ENCODE data around the gene OTOP2.

The OTOP2 gene, protein sequence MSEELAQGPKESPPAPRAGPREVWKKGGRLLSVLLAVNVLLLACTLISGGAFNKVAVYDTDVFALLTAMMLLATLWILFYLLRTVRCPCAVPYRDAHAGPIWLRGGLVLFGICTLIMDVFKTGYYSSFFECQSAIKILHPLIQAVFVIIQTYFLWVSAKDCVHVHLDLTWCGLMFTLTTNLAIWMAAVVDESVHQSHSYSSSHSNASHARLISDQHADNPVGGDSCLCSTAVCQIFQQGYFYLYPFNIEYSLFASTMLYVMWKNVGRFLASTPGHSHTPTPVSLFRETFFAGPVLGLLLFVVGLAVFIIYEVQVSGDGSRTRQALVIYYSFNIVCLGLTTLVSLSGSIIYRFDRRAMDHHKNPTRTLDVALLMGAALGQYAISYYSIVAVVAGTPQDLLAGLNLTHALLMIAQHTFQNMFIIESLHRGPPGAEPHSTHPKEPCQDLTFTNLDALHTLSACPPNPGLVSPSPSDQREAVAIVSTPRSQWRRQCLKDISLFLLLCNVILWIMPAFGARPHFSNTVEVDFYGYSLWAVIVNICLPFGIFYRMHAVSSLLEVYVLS

DNA sequence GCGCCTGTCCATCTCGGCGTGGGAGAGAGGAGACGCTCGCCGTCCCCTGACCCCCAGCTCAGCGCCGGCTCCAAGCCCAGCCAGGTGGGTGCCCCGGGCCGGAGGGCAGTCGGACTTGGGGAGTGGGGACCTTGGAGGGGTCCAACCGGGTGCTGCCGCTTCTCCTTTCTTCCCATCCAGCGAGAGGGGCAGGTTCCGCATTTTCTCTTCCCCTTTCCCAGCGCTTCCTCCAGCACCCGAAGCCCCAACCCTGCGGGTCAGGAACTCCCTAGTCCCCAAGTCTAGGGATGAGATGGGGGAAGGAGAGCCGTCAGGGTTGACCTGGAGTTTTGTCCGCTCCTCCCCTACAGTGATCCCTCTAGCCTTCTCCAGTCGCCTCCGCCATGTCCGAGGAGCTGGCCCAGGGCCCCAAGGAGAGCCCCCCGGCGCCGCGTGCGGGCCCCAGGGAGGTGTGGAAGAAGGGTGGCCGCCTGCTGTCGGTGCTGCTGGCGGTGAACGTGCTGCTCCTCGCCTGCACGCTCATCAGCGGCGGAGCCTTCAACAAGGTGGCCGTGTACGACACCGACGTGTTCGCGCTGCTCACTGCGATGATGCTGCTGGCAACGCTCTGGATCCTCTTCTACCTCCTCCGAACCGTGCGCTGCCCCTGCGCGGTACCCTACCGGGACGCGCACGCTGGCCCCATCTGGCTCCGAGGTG, at the start of gene OTOP2:
TSS of gene OTOP2 (plus strand) at position 24 of the 699 bp plus-strand sequence. CDS start at position 384, 360 bp downstream.
- no peak for DNase-seq

DNA sequence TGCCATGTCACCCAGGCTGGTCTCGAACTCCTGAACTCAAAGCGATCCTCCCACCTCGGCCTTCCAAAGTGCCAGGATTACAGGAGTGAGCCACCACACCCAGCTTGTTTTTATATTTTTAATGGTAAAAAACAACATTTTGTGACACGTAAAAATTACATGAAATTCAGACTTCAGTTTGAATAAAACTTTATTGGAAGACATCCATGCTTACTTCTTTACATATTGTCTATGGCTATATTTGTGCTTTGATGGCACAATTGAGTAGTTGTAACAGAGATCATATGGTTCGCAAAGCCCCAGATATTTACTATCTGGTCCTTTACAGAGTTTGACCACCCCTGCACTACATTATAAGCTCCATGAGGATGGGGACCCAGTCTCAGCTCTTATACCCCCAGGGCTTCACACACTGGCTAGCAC, 49.4 kb upstream of the OTOP2 start:
- DNase-seq: no peak

DNA sequence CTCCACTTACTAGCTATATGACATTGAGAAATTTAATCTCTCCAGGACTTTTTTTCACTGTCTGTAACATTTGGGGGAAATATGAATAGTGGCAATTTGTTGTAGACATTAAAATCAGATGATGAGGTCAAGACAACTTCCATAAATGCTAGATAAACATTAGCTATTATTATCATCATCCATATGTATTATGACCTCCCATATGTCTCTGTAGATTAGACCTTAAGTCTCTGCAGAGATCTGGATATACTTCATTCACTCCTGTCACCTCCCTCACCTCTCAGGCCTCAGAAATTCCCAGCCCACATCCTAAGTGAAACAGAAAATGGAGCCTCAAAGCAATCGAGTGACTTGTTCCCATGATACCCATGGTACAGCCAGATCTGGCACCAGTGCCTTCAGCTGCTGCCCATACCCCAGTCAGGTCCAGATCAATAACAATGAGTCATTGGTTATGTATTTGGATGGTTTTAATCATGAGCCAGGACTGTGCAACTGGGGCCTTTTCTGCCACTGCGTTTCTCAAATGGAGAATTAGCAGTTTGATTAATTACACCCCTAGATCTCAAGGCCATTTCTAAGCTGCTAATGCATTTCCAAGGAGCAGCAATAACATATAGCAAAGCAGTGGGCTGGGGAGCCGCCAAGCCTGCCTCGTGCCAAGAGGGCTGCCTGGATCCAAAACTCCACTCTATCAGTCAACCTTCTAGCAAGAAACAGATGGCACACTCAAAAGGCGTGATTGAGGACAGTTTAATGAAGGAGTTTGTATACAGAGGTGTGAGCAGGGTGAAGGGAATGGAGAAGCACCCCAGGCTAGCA, 48.7 kb upstream of the OTOP2 start:
- DNase-seq: no peak

DNA sequence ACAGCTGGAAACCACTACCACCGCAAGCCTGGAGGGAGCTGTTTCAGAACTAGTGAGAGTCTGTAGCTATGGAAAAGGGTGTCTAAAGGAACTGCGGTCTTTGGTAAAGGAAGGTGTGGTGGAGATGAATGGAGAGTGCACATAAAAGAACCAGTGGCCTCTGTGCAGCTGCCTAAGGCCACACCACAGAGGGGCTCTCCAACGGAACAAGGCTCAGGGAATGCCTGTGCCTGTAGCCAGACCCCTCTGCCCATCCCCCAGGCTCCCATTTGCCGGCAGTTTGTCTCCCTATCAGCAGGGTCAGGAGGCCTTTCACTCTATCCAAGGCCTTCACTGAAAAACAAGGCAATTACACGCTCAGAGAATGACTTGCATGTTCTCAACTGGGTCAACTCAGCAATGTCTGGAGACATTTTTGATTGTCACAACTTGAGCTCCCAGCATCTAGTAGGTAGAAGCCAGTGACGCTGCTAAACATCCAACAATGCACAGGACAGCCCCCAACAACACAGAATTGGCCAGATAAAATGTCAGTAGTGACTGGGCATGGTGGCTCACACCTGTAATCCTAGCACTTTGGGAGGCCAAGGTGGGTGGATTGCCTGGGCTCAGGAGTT, 48.0 kb upstream of the OTOP2 start:
- DNase-seq: no peak

DNA sequence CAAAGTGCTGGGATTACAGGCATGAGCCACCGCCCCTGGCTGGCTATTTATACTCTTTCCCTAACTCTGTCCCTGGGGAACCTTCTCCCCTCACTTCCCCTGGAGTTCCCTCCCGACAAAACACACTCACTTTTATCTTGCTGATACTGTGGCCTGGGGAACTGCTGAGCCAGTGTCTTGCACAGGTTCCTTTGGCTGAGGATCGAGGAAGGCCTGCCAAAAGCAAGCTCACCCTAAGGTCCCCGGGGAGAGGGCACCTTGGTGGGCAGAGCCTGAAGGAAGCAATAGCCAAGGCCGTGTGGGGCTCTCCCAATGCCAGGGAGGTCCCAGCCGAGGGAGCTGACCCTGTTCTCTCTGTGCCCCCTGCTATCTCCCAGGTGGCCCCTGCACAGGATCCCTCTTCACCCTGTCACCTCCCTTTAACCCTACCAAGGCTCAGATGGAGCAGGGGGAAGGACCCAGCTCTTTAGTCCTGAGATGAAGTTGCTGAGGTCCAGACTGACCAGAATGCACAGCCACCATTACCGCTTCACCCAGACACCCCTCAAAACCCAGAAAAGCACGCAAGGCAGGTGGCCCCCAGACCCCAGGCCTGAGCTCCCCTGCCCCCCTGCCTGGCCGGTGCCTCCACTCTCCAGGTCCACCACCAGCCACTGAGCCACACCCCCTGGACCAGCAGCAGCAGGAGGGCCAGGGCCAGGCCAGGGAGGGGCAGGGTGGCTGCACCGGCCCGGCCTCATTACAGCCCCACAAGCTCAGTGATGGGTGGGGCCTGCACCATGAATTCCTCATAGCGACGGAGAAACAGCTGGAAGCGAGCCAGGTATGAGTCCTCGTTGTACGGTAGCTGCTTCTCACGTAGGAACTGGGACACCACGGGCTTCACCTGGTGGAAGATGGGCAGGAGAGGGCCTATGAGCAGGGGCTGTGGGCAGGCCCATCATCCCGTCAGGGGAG, 46.2 kb upstream of the OTOP2 start:
- DNase-seq: no peak

DNA sequence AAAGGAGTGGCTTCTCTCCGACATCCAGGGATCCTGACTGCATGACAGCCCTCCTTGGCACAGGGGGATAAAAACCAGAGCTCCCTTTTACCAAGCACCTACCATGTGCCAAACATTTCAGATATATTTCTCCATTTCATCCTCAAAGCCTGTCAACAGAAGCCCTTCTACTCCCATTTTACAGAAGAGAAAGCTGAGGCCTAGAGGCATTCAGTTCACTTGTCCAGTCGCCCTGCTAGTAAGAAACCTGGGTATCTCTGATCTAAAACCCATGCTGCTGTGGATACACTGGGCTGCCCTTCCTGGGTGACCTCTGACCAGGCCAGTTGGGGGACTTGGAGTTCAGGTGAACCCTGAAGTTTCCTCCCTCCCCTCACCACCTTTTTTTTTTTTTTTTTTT, 45.4 kb upstream of the OTOP2 start:
- no peak for DNase-seq

DNA sequence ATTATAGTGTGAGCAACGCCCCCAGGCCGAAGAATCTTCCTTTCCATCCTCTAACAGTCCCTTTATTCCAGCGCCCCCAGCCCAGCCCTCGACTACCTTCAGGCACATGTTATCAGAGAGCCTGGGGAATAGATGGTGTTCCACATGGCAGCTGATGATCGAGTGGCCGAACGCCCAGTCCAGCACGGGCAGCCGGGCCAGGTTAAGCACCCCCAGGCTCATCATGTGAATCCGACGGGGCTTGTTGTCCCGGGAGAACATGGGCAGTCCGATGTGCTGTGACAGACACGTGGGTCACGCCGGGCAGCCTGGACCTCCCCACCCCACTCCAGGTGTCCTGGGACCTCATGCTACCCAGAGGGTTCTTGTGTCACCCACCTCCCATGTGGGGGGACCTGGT, 44.8 kb upstream of the OTOP2 start:
- DNase-seq: no peak

DNA sequence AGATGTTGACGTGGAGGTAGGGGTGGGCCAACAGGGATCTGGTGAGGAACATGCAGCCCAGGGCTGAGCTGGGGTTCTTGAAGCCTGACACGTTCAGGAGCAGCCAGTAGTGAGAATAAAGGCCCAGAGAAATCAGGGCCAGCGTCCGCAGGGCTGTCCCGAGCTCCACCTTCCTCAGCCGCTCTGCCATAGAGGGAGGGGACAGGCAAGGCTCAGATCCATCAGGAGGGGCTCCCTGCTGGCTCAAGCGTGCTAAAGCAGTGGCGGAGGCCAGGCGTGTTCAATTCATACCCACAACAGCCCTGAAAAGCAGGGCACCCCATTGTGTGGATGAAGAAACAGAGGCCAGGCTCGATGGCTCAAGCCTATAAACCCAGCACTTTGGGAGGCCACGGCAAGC, 43.0 kb upstream of the OTOP2 start:
- DNase-seq: no peak

DNA sequence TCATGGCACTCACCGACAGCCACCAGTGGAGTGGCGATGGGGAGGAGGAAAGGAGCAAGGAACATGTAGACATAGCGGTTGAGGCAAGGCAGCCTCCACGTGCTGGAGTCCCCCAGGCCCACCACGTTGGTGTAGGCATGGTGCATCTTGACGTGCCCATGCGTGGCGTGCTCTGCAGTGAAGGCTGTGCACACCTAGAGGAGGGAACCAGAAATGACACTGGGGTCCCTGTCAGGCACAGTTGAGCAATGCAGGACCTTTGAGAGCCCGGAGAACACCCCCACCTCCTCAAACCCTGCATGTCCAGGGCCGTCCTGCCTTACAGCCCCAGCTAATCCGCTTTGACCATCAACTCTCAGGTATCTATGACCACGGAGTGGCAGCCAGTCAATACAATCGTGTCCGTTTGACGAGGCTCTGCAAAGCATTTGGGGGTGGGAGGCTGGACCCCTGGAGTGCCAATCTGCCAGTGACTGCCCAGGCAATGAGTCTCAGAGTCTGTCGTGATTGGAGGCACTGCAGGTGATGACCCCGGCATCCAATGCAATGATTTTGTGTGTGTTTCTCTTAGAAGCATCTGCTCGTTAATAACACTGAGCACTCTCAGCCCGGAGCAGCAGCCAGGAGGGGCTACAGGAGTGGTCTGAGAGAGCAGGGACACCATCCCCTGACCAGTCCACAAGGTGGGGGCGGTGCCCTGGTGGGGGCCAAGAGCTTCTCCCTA, 41.4 kb upstream of the OTOP2 start:
- no peak for DNase-seq

DNA sequence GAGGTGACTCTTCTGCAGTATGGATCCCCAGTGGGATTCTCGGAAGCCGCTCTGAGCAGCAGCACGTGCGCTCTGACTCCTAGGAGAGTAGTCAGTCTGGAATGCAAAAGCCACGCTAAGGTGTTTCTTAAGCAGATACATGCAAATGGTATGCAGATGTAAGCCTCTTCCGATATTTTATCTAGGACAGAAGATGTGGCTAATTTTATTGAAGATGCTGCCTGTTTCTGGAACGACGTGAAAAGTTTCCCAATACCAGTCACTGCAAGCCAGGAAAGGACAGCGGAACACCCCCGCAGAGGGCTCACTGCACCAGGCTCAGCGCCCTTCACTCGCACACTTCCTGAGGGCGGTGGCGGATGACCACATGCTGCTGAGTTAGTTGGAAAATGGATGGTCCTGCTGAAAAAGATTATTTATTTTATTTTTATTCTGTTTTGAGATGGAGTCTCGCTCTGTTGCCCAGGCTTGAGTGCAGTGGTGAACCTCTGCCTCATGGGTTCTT, 40.8 kb upstream of the OTOP2 start:
- no peak for DNase-seq

DNA sequence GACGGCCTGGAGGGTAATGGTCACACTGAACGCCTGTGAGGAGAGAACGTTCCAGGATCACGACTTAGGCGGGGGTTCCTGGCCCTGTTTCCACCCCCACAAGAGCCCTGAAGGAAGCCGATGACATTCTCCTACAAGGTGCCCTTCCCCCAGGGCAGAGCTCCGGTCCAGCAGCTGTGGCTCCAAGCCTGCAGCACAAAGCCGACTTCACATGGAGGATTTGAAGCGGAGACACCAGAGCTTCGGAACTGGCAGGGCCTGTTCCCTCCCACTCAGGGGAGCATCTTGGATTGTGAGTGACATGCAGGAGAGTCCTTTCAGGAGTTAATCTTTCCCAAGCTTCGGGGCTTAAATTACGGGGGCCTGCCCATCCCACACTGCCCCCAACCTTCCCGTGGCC, 35.6 kb upstream of the OTOP2 start:
- no peak for DNase-seq

DNA sequence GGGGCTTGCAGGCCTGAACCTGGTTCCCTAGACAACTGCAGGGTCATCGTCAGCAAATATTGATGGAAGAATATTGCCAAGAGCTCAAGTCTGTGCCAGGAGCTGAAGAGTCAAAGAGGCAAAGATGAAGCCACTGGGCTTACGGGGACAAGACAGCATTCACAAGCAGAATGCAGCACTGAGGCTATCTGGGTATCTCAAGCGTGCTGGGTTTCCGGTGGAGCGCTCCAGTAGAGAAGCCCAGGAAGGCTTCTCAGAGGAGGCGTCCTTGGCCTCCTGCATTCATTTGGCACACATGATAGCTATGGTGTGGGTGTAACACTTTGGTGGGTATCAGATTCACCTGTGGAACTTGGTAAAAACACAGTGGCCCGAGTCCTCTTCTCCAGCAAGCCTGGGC, 33.5 kb upstream of the OTOP2 start:
- no peak for DNase-seq

DNA sequence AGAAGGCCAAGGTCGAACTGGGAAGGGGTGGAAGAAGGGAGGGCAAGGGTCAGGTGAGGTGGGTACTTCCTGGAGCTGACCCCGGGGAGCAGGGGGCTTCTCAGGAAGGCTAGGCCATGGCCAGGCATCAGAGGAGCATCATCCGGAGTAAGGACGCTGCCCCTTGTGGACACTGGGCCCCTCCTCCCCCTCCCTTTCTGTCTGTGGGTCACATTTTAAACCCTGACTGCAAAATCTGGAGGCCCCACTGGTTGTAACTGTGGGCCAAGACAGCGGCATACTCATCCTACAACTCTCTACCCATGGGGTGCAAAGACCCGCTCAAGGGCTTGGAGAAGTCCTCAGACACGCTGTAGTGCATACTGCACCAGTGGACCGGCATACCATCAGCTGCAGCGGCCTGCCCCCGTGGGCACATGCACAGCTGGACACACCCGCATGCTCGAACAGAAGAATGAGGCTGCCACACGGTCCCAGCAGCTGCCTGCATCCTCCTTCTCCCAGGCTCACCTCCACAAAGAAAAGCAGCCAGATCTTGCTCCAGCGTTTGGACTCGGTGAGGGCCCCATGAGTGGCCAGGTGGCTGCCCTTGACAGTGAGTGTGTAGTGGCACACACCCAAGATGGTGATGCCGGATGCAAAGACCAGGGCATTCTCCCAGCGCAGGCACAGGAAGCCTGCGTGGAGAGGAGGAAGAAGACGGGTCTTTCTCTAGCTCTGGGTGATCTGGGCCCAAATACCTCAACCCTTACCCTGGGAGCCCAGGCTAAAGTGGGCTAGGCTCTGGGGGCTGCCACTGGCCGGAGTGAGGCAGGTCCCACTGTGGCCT, 31.8 kb upstream of the OTOP2 start:
- DNase-seq: no peak

DNA sequence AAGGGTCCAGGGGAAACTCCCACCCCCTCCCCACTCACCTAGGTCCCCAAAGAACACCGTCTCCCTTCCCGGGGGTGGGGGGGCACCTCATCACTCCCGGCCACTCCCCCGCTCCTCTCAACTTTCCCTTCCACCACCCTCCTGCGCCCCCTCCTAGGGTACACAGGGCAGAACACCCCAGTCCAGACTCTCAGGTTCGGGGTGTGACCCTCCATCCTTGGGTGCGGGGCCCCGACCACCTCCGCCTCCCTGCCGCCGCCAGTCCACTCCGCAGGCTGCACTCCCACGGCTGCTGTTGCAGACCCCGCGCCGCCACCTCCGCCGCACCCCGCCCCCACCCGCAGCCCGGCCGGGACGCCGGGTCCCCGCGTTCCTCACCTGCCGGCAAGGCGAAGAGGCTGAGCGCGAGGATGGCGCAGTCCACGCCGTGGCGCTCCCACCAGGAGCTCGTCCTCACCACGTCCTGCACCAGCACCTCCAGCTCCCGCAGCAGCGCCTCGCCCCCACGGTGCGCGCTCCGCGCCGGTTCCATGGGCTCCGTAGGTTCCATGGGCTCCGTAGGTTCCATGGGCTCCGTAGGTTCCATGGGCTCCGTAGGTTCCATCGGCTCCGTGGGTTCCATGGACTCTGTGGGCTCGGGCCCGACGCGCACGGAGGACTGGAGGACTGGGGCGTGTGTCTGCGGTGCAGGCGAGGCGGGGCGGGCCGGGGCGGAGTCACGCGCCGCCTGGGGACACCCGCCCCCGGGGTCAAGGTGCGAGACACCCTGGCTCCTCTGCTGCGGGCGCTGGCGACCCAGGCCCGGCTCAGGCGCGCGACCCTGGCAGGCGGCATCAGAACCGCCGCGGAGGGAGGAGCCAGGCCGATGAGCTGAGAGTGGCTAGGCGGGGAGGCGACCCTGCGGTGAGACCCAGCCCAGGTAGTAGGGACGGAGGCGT, 30.8 kb upstream of the OTOP2 start, which contains the start of gene FADS6:
TSS of gene FADS6 (minus strand) at position 660 of the 938 bp plus-strand sequence. CDS start at position 622, 38 bp downstream.
- DNase-seq: no peak

DNA sequence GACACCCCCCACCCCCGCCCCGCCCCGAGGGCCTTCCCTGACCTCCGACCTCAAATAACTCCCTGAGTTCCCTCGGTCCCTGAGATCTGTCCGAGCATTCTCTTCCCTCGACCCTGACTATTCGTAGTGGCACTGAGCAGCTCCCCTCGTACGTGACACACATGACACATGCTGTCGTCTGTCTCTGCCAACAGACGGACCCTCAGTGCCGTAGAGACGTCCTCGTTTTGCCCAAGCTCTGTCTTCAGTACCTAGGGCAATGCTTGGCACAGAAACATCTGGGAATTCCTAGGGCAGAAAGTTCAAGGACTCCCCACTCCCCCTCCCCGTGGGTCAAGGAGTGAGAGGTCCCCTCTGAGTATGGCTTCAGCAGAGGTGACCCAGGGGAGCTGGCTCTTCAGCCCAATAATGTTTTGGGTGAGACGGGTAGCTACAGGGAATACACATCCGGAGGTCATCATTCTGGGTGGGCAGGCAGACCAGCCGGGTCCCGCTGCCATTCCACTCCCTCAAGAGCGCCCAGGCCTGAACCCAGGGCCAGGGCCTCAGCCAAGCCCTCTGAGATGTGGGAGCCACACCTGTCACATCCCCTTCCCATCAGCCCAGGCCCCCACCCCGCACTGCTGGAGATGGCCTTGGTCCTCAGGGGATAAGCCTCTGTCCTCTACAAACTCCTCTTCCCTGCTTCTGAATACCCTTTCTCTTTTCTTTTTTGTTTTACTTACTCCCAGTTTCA, 30.0 kb upstream of the OTOP2 start:
- DNase-seq: no peak

DNA sequence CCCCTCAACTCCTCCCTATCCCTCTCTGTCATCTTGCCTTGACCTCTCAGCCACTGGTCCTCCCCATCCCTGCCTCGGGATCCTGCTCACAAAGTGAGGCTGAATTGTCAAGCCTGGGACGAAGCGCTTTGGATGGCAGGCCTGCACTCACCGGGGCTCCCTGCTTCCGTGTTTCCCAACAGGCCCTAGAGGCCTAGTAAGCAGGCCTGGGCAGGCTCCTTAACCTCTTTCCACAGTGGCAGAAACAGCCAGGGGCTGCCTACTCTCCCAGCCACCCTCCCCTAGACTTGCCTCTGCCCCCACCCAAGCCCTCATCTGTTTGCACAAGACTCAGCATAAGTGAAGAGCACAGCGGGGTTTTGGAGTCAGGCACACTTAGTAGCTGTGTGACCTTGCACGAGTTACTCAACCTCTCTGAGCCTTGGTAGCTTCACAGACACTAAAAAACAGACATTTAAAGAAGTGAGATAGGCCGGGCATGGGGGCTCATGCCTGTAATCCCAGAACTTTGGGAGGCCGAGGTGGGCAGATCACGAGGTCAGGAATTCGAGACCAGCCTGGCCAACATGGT, 25.6 kb upstream of the OTOP2 start:
- DNase-seq: no peak

DNA sequence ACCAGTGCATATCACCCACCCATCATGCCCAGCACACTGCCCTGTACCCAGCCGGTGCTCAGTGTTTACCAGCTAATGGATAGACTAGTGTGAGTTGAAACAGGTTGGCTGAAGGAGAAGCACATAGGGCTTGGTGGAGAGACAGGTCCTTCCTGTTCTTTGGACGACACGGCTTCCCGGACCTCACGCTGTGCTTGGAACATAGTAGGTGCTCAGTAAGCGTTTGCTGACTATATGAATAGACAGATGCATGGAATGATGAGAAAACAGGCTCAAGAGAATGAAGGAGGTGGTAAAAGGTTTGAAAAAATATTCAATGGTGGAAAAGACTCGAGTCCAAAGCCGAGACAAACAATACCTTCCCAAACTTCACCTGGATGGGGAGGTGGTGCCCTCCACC, 23.9 kb upstream of the OTOP2 start:
- no peak for DNase-seq
